RKO (cell line): ENCODE measurements around the gene MACROD2.
A peak's percentile ranks its signal among the peaks of the same experiment; 100 is the strongest.

ENCODE experiments used
- DNase-seq: peaks from one replicate; pipeline ENCODE4 v3.0.0-alpha.2; 2016; ENCODE audit warnings: low spot score

Gene MACROD2

GRCh38 chr20:15814911-15815310, 1819.6 kb downstream of the MACROD2 start:
- DNase-seq: no peak

GRCh38 chr20:15817351-15817750, 1822.0 kb downstream of the MACROD2 start:
- no peak for DNase-seq

- no peak for DNase-seq
Measured at GRCh38 chr20:15818651-15819071, 1823.3 kb downstream of the MACROD2 start.

GRCh38 chr20:15823718-15824117, 1828.4 kb downstream of the MACROD2 start:
- no peak for DNase-seq

GRCh38 chr20:15827628-15828027, 1832.3 kb downstream of the MACROD2 start:
- DNase-seq: no peak

GRCh38 chr20:15831201-15831600, 1835.9 kb downstream of the MACROD2 start:
- DNase-seq: no peak

GRCh38 chr20:15832512-15832911, 1837.2 kb downstream of the MACROD2 start:
- no peak for DNase-seq

- no peak for DNase-seq
Measured at GRCh38 chr20:15834857-15835256, 1839.5 kb downstream of the MACROD2 start.

GRCh38 chr20:15835811-15836210, 1840.5 kb downstream of the MACROD2 start:
- no peak for DNase-seq

- DNase-seq: no peak
Measured at GRCh38 chr20:15836634-15837033, 1841.3 kb downstream of the MACROD2 start.

- no peak for DNase-seq
Measured at GRCh38 chr20:15837563-15837962, 1842.2 kb downstream of the MACROD2 start.

- no peak for DNase-seq
Measured at GRCh38 chr20:15838466-15838865, 1843.2 kb downstream of the MACROD2 start.

- DNase-seq: no peak
Measured at GRCh38 chr20:15840636-15841301, 1845.5 kb downstream of the MACROD2 start.

- DNase-seq: peak; percentile 4
Measured at GRCh38 chr20:15842872-15843271, 1847.6 kb downstream of the MACROD2 start.

- no peak for DNase-seq
Measured at GRCh38 chr20:15843777-15844176, 1848.5 kb downstream of the MACROD2 start.

GRCh38 chr20:15847196-15847784, 1852.0 kb downstream of the MACROD2 start:
- no peak for DNase-seq

GRCh38 chr20:15848126-15848525, 1852.8 kb downstream of the MACROD2 start:
- DNase-seq: no peak

- no peak for DNase-seq
Measured at GRCh38 chr20:15848995-15849610, 1853.8 kb downstream of the MACROD2 start.

GRCh38 chr20:15851576-15852215, 1856.4 kb downstream of the MACROD2 start:
- DNase-seq: no peak

GRCh38 chr20:15854911-15855310, 1859.6 kb downstream of the MACROD2 start:
- DNase-seq: no peak

- no peak for DNase-seq
Measured at GRCh38 chr20:15857173-15857784, 1862.0 kb downstream of the MACROD2 start.

- no peak for DNase-seq
Measured at GRCh38 chr20:15859061-15859460, 1863.7 kb downstream of the MACROD2 start.

- no peak for DNase-seq
Measured at GRCh38 chr20:15860850-15861249, 1865.5 kb downstream of the MACROD2 start.
